ENCODE results near the gene NLRP3.
A peak's percentile ranks its signal among the peaks of the same experiment; 100 is the strongest.
"Not testable (repeated sequence)": the region's sequence is repeated elsewhere in the genome, so short reads cannot be mapped to it uniquely, and the experiment has no call there.

Gene NLRP3

GRCh38 chr1:247371801-247372259 lies 44.1 kb upstream of the NLRP3 start:
- no peak overlapping the region for H3K4me3 ChIP-seq (ENCODE audit: low read depth, low read length)
- in situ Hi-C loops (cut with HindIII; ENCODE audit: low sequenced_read_pairs) = no loop called here
- TF ChIP-seq CTCF (IDR thresholded peaks at IDR 0.05; ENCODE audit: low read depth, low read length, missing control alignments) = no peak
- no peak for DNase-seq (ENCODE audit: low read depth)

DNA sequence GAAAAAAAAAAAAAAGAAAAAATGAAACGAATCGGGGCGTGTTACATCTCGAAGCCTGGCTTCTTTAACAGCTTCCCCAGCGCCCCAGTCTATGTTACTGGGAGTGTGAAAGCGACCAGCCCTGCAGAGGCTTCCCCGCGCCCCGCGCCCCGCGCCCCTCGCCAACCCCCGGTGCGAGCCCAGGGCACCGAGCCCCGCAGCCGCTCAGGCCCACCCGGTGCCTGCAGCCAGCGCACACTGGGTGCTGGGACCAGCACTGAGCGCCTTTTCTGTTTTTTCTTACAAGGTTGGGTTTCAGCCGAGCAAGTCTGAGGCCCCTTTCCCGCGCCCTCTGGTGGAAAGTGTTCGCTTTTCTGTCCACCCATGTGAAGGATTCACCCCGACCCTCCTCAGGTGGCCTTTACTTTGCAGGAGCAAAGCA lies 42.2 kb upstream of the NLRP3 start:
- DNase-seq (ENCODE audit: low read depth) = no peak
- no peak overlapping the region for H3K4me3 ChIP-seq (ENCODE audit: low read depth, low read length)
- peak; percentile 45 for TF ChIP-seq CTCF (IDR thresholded peaks at IDR 0.05; ENCODE audit: low read depth, low read length, missing control alignments)
- in situ Hi-C loops (cut with HindIII; ENCODE audit: low sequenced_read_pairs) = no loop called here

- H3K4me3 ChIP-seq (ENCODE audit: low read depth, low read length); DNase-seq (ENCODE audit: low read depth); in situ Hi-C loops (cut with HindIII; ENCODE audit: low sequenced_read_pairs): not testable (repeated sequence)
These were observed 41.2 kb upstream of the NLRP3 start for GRCh38 chr1:247374651-247375334.

DNA sequence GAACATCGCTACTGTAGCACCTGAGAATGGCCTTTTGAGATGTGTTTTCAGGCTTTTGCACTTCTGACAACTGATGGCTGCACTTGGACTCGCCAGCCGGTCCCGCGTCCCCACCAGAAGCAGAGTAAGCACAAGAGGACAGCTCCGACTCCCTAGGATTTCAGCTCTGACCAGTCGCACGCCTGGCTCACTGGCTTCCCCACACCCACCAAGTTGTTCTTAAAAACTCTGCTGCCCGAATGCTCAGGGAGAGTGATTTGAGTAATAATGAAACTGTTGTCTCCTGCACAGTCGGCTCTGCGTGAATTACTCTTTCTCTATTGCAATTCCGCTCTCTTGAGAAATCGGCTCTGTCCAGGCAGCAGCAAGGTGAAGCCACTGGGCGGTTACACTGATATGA lies 40.2 kb upstream of the NLRP3 start:
- in situ Hi-C loops (cut with HindIII; ENCODE audit: low sequenced_read_pairs) = no loop called here
- TF ChIP-seq CTCF (IDR thresholded peaks at IDR 0.05; ENCODE audit: low read depth, low read length, missing control alignments) = no peak
- no peak for DNase-seq (ENCODE audit: low read depth)
- H3K4me3 ChIP-seq (ENCODE audit: low read depth, low read length) = no peak overlapping the region

GRCh38 chr1:247376659-247377058 lies 39.3 kb upstream of the NLRP3 start:
- TF ChIP-seq CTCF (IDR thresholded peaks at IDR 0.05; ENCODE audit: low read depth, low read length, missing control alignments) = no peak

GRCh38 chr1:247377656-247378055 lies 38.3 kb upstream of the NLRP3 start:
- DNase-seq (ENCODE audit: low read depth); in situ Hi-C loops (cut with HindIII; ENCODE audit: low sequenced_read_pairs); H3K4me3 ChIP-seq (ENCODE audit: low read depth, low read length): not testable (repeated sequence)

More at GRCh38 chr1:247376659-247377058, 39.3 kb upstream of the NLRP3 start:
- in situ Hi-C loops (cut with HindIII; ENCODE audit: low sequenced_read_pairs) = no loop called here
- DNase-seq (ENCODE audit: low read depth) = no peak
- H3K4me3 ChIP-seq (ENCODE audit: low read depth, low read length) = no peak overlapping the region

GRCh38 chr1:247378334-247379073 lies 37.5 kb upstream of the NLRP3 start:
- no peak for TF ChIP-seq CTCF (IDR thresholded peaks at IDR 0.05; ENCODE audit: low read depth, low read length, missing control alignments)
- no peak overlapping the region for H3K4me3 ChIP-seq (ENCODE audit: low read depth, low read length)
- in situ Hi-C loops (cut with HindIII; ENCODE audit: low sequenced_read_pairs) = no loop called here
- DNase-seq (ENCODE audit: low read depth) = no peak
